HG02798 (cell line): Measurements from ENCODE around the gene FRRS1.
"Not testable (repeated sequence)": the region's sequence is repeated elsewhere in the genome, so short reads cannot be mapped to it uniquely, and the experiment has no call there.

Source experiments
- ATAC-seq: cut with Tn5 transposase; IDR thresholded peaks from one replicate; pipeline ENCODE4 v1.9.1; 2021; ENCODE audit warnings: mild to moderate bottlenecking; ENCODE audit not compliant: unreplicated experiment, poor library complexity

FRRS1 gene

DNA sequence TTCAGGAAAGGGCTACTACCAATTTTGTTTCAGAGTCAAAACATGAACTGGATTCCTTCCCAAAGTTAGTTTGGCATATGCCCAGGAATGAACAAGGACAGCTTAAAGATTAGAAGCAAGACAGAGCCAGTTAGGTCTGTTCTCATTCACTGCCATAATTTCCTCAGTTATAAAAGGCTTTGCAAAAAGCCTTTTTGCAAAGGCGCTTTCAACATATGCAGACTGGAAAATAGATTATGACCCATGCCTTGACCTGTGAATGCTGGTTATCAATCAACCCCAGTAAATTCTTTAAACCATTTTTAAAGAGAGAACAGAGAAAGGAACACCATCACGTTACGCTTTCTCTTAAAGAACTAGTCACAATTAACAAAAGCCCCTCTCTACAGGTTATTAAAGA, 1.7 kb upstream of the FRRS1 start:
- ATAC-seq = no peak

DNA sequence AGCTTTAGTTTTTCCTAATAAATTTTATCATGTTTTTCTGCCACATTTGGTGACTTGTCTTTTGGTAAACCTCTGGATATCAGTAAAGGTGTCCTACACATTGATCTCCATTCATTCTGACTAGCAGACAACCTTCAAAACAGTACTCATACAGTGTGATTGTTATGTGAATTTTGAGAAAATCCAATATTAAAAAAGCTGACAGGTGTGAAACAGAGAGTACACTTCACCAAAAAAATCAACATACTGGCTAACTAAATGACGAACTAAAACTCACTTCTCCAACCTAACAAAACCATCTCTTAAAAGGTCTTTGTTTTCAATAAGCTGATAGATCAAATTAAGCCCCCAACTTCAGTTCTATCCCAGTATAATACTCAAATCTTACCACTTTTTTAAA, 1.5 kb downstream of the FRRS1 start:
- no peak for ATAC-seq

- no peak for ATAC-seq
These were observed 2.0 kb downstream of the FRRS1 start for GRCh38 chr1:99764439-99764838.

DNA sequence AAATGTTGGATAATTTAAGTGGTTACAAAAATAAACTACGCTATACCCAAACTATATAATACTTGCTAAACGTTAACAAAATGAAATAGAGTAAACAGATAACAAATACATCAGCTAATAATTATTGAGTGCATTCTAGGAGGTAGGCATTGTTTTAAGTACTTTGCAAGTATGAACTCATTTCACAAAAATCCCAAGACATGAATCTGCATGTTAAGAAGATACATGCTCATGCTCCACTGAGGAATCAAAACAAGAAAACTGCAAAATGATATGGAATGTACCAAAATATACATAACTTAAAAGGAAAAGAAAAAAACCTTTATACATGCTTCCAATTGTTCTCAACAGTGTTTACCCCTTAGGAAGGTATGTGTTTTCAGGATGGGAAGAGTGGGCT, 2.5 kb downstream of the FRRS1 start:
- ATAC-seq = no peak

- no peak for ATAC-seq
These were observed 4.7 kb downstream of the FRRS1 start for GRCh38 chr1:99761774-99762173.

- no peak for ATAC-seq
These were observed 6.8 kb downstream of the FRRS1 start for GRCh38 chr1:99759518-99760160.

DNA sequence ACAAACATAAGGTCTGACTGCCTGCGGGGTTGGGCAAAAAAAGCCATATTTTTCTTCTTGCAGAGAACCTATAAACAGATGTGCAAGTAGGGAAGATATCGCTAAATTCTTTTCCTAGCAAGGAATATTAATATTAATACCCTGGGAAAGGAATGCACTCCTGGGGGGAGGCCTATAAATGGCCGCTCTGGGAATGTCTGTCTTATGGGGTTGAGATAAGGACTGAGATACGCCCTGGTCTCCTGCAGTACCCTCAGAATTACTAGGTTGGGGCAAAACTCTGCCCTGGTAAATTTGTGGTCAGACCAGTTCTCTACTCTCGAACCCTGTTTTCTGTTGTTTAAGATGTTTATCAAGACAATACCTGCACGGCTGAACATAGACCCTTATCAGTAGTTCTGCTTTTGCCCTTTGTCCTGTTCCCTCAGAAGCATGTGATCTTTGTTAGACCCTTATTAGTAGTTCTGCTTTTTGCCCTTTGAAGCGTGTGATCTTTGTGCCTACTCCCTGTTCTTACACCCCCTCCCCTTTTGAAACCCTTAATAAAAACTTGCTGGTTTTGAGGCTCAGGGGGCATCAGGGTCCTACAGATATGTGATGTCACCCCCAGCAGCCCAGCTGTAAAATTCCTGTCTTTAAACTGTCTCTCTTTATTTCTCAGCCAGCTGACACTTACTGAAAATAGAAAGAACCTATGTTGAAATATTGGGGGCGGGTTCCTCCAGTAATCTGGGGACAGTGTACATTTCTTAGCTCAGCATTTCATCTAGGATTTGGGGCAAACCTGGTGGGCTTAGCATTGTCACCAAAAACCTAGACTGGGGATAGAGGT, 7.5 kb downstream of the FRRS1 start:
- ATAC-seq = not testable (repeated sequence)

- ATAC-seq = peak; percentile 88
These were observed 8.3 kb downstream of the FRRS1 start for GRCh38 chr1:99758073-99758511.

DNA sequence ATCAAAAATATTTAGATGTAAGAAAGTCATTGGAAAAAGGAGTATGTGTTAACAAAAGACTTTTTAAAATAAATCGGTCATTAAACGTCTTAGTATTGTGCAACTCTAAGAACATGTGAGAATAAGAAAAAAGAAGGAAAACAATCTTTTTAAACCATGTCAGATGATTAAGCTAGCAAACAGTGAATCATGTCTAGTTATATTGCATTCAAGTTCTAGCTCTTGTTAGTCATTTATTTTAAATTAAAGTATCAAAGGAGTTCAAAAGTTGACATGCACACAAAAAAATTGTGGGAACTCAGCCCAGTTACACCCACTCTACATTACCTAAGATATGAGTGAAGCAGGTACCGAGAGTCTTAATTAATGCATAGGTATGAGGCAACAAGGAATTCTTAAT, 9.8 kb downstream of the FRRS1 start:
- ATAC-seq = no peak

GRCh38 chr1:99755664-99756063, 10.8 kb downstream of the FRRS1 start:
- ATAC-seq = no peak

DNA sequence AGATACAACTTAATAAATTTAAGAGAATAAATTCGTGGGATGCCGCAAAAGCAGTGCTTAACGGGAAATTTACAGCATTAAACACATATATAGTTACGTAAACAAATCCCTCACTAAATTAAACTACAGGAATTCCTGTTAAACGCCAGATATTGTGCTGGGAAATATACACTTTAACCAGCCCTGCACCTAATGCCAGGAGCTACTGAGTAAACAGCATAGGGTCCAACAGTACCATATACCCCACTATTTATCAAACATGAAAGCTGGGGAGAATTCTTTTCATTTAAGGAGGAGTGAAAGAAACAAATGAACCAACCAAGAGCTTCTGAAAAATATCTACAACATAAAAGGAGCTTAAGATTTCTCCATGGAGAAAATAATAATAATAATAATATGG, 11.7 kb downstream of the FRRS1 start:
- ATAC-seq = no peak

DNA sequence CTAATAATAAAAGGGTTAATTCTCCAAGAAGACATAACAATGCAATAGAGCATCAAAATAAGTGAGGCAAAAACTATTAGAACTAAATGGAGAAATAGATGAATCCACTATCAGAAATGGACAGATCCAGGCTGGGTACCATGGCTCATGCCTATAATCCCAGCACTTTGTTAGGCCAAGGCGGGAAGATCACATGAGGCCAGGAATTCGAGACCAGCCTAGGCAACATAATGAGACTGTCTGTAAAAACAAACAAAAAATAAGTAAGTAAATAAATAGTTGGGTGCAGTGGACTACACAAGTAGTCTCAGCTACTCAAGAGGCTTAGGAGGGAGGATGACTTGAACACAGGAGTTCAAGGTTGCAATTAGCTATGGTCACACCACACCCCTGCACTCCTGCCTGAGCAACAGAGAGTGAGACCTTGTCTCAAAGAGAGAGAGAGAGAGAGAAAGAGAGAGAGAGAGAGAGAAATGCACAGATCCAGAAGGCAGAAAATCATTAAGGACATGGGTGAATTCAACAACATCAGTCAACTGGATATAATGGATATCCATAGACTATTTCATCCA, 12.3 kb downstream of the FRRS1 start:
- ATAC-seq = no peak

DNA sequence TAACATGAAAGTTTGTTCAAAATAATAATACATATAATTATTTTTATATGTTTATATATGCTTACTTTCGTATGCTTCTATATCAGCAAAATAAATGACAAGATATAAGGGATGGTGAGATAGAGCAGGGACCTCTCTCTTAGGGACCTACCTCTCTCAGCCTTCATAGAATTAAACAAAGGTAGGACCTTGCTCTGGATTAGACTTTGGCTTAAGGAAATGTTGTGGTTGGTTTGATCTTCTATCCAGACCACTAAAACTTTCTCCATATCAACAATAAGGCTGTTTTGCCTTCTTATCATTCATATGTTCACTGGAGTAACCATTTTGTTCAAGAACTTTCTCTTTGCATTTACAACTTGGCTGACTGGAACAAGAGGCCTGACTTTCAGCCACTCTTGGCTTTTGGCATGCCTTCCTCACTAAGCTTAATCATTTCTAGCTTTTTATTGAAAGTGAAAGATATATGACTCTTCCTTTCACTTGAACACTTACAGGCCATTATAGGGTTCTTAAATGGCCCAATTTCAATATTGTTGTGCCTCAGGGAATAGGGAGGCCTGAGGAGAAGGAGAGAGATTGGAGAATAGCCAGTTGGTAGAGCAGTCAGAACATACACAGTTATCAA, 14.4 kb downstream of the FRRS1 start:
- peak; percentile 76 for ATAC-seq

- peak; percentile 88 for ATAC-seq
These were observed 16.7 kb downstream of the FRRS1 start for GRCh38 chr1:99749504-99750347.

GRCh38 chr1:99748419-99748818, 18.0 kb downstream of the FRRS1 start:
- no peak for ATAC-seq

GRCh38 chr1:99745684-99746083, 20.8 kb downstream of the FRRS1 start:
- ATAC-seq = no peak

- no peak for ATAC-seq
These were observed 21.4 kb downstream of the FRRS1 start for GRCh38 chr1:99745061-99745460.

GRCh38 chr1:99740141-99740540, 26.3 kb downstream of the FRRS1 start:
- no peak for ATAC-seq

- no peak for ATAC-seq
These were observed 27.5 kb downstream of the FRRS1 start for GRCh38 chr1:99738858-99739465.

DNA sequence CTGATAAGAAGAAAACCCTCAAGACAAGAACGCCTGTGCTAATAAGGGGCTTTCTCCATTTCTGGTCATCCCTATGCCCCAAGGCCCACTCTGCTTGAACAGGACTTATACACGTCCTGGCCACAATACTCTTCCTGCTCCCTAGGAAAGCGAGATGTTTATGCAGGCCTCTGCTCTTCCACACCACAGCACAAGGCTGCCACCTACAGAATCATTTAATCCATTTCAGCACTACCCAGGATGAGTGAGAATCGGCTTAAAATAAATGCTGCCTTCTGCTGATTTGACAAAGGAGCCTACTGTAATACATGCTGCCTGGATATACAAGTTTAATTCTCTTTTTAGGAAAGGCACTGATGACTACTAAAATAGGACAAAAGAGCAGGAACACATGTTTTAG, 29.4 kb downstream of the FRRS1 start:
- ATAC-seq = no peak
